Urinary bladder (tissue), 4 donors: ENCODE measurements around the gene LYST. TPM values are rescaled to one million over a fixed set of nuclear protein-coding genes. Genes with fewer than 3 reads are reported as not detected.
"Not testable (repeated sequence)": the region's sequence is repeated elsewhere in the genome, so short reads cannot be mapped to it uniquely, and the experiment has no call there.

Source experiments
- DNase-seq: peaks from one replicate; pipeline ENCODE4 v3.0.0-alpha.2; 2015; ENCODE audit errors: extremely low spot score
- H3K27ac ChIP-seq: one replicate; pipeline ENCODE4 v1.5.1; 2013; ENCODE audit warnings: low read depth, mild to moderate bottlenecking, moderate library complexity
- H3K36me3 ChIP-seq: one replicate; pipeline ENCODE4 v1.6.1; 2013; ENCODE audit warnings: mild to moderate bottlenecking, moderate library complexity; ENCODE audit not compliant: insufficient read depth
- H3K4me1 ChIP-seq: one replicate; pipeline ENCODE4 v1.6.1; 2013; ENCODE audit warnings: mild to moderate bottlenecking, moderate library complexity; ENCODE audit not compliant: insufficient read depth
- H3K4me3 ChIP-seq: one replicate; pipeline ENCODE4 v1.5.1; 2013; ENCODE audit warnings: low read depth, low read length
- WGBS: extraction: QIAGEN DNeasy Blood & Tissue Kit; methylation state at CpG from one replicate; pipeline ENCODE4 v1.1.7; 2013; 5-methylcytosine and 5-hydroxymethylcytosine counted together
- polyA plus RNA-seq: library from polyadenylated mRNA; stranded (reverse); fragments of 200-250 nt; gene quantifications from one replicate; pipeline ENCODE4 v1.2.3, GENCODE V29; 2013
- total RNA-seq: library from RNA; depleted of rRNA; stranded (reverse); fragments of >200 nt; gene quantifications from one replicate; pipeline ENCODE4 v1.2.3, GENCODE V29; 2014
- donor health status: healthy with polysubstance abuse.
- donor health status: healthy.

Gene LYST
- total and polyA plus RNA-seq, 2 donors, result 10.6 to 62.7 TPM

DNA sequence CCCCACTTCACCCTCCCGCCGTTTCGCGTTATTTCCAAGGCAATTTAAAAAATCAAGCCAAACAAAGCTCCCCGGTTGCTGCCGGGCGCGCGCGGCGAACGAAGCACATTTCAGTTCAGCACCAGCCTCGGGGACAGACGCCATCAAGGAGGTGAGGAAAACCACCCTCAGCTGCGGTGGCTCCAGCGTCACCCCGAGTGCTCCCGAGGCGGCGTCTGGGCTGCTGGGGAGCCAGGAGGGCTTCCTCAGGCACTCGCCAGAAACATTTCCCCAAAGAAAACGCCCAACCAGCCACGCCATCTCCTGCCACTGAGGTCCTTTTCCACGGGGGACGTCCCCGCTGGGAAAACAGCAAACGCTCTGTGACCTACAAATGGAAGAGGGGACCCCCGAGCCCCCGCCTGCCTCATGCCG is 217.7 kb downstream of the LYST start:
- under 1% methylated on average over 30 of the region's 30 CpGs for WGBS
- Histone ChIP-seq H3K36me3 (no peaks in the 10 kb centered on the region), H3K4me3 (peak overlapping the region; percentile 78), H3K4me1 (no peaks in the 10 kb centered on the region), H3K27ac (no peak overlapping the region)
- DNase-seq, result no peak

DNA sequence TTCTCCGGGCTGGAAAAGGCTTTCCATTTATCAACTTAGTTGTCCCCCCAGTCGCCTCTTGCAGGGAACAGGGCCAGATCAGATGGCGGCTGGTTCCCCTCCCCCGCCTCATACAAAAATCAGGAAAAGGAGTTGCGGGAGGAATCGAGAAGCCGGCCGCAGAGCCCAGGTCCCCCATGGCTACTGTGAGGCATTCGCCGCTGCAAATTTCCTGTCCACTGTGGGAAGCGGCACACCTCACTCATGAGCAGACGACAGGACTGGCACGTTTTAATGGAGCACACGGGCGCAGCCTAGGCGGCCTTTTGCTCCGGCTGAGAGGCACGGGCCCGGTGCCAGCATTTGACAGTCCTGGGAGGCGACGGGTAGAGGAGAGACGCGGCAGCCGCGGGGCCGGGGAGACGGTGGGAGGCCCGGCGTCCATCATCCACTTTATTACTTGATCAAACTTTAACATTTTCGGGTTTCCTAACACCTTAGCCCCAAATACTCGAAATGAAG is 218.2 kb downstream of the LYST start:
- Histone ChIP-seq H3K4me3 (no peak overlapping the region), H3K36me3 (no peaks in the 10 kb centered on the region), H3K4me1 (no peaks in the 10 kb centered on the region), H3K27ac (no peak overlapping the region)
- no peak for DNase-seq
- WGBS, result 9% methylated on average over 31 of the region's 31 CpGs

DNA sequence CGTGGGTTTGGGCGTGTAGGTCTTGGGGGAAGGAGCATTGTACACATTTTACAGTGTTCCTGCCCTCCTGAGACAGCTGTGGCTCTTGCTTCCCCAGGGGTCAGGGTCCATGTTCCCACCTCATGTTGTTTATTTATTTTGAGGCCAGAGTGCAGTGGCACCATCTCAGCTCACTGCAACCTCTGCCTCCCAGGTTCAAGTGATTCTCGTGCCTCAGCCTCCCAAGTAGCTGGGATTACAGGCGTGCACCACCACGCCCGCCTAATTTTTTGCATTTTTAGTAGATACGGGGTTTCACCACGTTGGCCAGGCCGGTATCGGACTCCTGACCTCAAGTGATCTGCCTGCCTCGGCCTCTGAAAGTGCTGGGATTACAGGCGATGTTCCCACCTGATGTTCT is 219.2 kb downstream of the LYST start:
- H3K4me3 ChIP-seq, H3K36me3 ChIP-seq, H3K27ac ChIP-seq, H3K4me1 ChIP-seq, DNase-seq: not testable (repeated sequence)
- WGBS, result 89% methylated on average over 12 of the region's 12 CpGs

DNA sequence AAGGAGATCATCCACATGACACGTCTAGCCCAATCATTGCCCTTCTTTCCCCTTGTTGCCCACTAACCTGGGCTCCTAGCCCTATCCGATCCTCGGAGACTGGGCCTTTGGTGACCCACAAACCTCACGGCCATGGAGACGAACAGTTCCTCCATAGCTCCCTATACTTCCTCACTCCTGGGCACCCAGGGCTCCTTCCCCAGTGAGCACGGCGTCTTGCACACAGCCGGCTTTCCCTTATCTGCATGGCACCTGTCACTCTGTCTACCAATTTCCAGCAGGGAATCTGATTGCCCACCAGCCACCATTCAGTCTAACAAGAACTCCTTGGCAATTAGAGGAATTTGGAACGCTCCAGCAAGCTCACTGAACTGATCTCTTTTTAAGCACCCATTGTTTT is 220.2 kb downstream of the LYST start:
- H3K4me1 ChIP-seq, result no peaks in the 10 kb centered on the region
- H3K27ac ChIP-seq, result no peak overlapping the region
- no peak for DNase-seq
- 89% methylated on average over 9 of the region's 9 CpGs for WGBS
- no peak overlapping the region for H3K4me3 ChIP-seq
- no peaks in the 10 kb centered on the region for H3K36me3 ChIP-seq

DNA sequence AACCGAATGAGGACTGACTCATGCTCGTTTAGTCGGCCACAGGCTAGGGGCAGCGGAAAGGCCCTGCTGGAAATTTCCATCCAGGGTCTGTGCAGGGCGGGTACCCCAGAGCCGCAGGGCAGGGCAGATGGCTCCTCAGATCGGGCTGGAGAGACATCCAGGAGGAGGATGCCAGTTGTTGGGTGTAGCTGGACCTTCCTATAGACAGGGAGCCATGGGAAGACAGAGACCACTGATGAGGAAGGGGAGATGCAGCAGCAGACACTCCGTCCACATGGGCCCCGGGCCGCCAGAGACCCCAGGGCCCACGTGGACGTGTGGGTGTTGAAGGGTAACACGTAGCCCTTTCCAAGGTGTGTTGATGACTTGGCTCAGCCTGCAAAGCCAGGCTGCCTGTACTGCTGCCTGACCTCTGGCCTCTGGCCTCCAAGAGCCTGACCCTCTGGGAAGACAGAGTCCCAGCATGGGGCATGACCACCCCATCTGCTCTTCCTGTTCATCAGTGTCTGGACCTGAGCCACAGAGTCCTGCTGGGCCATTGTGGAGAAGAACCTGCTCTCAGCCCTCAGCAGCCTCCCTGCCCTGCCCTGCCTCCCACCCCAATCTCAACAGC is 221.9 kb downstream of the LYST start:
- WGBS, result 88% methylated on average over 13 of the region's 13 CpGs
- H3K4me1 ChIP-seq, result no peaks in the 10 kb centered on the region
- DNase-seq, result no peak
- H3K27ac ChIP-seq, result no peak overlapping the region
- no peaks in the 10 kb centered on the region for H3K36me3 ChIP-seq
- H3K4me3 ChIP-seq, result no peak overlapping the region

DNA sequence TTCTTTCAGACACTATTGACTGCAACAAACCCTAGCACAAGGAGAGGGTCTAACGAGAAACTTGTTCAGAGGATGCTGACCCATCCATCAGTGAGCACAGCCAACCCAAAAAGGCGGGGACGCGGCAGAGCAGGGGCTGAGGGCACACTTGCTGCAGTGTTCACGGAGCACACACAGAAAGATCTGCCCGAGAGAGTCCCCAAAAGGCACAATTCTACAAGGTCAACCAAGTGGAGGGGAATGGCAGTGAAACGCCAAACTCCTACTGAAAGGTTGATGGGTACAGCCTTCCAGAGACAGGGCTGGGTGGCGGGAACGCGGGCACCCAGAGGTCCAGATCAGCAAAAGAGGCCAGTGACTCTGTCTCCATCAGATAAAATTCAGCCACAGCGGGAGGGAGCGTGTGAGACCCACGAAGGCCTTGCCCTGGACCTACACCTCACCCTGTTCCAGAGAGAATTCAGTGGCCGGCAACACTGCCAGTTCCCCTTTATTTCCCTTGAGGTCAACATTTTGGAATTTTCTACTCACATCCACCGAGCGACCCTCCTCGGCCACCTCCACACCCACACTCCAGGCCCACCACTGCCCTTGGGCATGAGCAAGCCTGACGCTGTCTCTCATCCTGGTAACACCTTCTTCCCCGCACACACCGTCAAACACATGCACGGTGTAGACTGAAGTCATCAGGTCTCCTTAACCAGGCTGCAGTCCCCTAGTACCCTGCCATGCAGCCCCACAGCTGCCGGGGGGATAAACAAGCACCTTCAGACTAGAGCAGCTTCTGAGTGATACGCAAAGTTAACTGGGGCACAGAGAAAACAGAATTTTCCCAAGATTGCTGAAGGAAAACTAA is 222.6 kb downstream of the LYST start:
- H3K4me3 ChIP-seq, result no peak overlapping the region
- no peak overlapping the region for H3K27ac ChIP-seq
- 90% methylated on average over 23 of the region's 23 CpGs for WGBS
- H3K4me1 ChIP-seq, result no peaks in the 10 kb centered on the region
- no peak for DNase-seq
- no peaks in the 10 kb centered on the region for H3K36me3 ChIP-seq

DNA sequence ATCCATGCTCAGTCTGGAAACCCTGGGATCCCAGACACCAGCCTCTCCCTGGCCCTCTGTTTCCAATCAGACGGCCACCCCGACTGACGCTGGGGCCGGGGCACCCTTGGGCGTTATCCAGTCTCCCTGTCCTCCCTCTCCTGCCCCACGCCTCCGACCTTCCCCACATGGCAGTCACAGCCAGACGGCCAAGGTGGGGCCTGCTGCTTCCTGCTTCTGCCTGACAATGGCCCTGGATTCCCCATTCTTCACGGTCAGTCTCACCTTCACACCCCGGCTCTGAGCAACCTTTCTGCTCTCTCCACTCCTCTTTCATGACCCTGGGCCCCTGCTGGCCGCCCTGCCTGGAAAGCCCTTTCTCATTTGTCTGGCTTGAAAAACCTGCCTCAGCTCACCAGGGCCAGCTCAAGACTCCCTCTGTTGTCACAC is 223.7 kb downstream of the LYST start:
- WGBS, result 57% methylated on average over 11 of the region's 11 CpGs
- H3K27ac ChIP-seq, result no peak overlapping the region

DNA sequence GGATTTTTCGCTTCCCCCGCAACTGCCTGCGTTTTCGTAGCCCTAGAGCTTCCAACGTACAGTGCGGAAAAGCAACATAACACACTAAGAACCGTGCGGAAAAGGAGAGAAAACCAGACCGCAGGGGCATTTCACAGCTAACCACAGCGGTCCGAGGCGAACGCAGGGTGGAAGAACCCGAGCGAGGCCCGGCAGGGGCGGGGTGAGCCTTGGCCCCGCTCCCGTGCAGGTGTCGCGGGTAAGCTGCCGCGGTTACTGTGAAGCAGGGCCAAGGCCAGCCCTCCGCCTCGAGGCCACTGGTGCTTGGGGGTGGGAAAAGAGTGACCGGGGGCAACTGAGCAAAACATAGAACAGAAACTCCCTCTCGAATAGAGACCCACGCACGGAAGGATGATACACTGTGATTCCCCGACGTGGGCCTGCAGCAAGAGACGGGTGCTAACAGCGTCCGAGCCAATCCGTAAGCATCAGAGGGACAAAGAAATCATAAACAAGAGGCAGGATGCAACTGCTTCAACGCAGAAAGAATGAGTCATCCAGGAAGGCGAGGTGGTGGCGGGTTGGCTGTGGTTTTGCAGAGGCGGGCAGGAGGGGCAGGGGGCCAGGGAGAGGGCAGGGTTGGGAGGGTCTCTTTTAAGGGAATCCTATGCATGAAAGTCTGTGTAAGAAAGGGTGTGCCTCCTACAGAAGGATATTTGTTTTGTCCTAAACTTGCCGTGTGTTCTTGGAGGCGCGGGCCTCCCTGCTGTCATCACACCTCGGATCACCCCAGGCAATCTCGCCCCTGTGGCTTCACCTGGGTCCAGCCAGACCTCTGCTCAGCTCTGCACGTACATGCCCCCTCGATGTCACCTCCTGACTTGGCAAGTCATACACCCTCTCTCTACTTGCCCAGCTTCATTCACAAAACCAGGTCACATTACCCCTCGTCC is 224.4 kb downstream of the LYST start:
- 52% methylated on average over 47 of the region's 47 CpGs for WGBS
- H3K36me3 ChIP-seq, result no peaks in the 10 kb centered on the region
- DNase-seq, result no peak
- H3K4me1 ChIP-seq, result no peaks in the 10 kb centered on the region
- H3K27ac ChIP-seq, result no peak overlapping the region
- no peak overlapping the region for H3K4me3 ChIP-seq

More for the DNA sequence above, 223.7 kb downstream of the LYST start:
- Histone ChIP-seq H3K4me3 (no peak overlapping the region), H3K4me1 (no peaks in the 10 kb centered on the region), H3K36me3 (no peaks in the 10 kb centered on the region)
- no peak for DNase-seq

DNA sequence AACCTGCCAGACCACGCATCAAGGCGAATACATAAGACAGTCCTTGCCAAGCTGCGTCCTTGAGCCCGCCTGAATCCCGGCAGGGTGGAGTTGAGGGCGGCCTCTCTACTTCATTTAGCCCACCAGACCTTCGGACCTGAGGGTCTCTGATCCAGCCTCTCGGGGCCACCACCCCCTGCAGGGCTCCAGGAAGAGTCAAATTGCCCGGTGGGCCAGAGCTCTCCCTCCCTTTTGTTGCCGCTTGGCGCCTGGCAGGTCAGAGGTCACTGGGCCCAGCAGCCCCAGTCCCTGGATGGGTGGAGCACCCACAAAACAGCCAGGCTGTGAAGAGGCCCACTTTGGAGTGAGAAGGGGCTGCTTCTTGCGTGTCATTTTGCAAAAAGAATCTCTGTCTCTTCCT is 226.1 kb downstream of the LYST start:
- no peak for DNase-seq
- no peak overlapping the region for H3K27ac ChIP-seq
- H3K4me3 ChIP-seq, result no peak overlapping the region
- WGBS, result 85% methylated on average over 12 of the region's 12 CpGs
- no peaks in the 10 kb centered on the region for H3K4me1 ChIP-seq
- H3K36me3 ChIP-seq, result no peaks in the 10 kb centered on the region

DNA sequence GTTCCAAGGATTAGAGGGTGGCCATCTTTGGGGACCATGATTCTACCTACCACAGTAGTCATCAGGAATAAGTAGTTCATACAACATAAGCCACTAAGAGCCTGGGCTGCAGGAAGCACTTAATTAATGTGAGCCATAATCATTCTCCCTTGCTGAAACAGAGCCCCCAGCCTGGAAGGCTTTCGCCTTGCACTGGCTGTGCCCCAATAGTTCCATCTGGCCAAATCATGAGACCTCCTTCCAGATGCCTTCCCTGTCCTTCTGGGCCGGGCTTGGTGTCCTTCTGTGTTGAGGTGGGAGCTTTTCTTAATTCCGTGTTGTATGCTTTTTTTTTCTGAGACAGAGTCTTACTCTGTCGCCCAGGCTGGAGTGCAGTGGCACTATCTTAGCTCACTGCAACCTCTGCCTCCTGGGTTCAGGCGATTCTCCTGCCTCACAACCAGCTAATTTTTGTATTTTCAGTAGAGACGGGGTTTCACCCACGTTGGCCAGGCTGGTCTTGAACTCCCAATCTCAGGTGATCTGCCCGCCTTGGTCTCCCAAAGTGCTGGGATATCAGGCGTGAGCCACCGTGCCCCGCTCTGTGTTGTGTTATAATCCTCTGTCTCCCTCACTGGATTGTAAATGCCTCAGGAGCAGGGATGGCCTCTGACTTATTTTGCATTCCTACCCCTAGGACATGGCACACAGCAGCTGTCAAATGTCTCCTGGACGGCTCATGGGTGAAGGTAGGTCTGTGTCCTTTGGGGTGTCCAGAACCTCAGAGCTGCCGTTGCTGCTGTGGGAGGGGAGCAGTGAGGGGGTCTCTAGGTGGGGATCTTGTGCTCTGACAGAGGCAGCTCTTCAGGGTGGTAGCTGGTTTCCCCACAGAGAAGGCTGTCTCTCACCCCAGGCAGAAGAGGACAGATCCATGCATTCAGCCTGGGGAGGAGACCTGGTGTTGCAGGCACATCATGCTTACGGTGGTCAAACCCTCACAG is 227.2 kb downstream of the LYST start:
- H3K36me3 ChIP-seq, result no peaks in the 10 kb centered on the region
- 82% methylated on average over 14 of the region's 14 CpGs for WGBS
- no peak overlapping the region for H3K27ac ChIP-seq
- H3K4me3 ChIP-seq, result no peak overlapping the region
- H3K4me1 ChIP-seq, result no peaks in the 10 kb centered on the region
- no peak for DNase-seq

DNA sequence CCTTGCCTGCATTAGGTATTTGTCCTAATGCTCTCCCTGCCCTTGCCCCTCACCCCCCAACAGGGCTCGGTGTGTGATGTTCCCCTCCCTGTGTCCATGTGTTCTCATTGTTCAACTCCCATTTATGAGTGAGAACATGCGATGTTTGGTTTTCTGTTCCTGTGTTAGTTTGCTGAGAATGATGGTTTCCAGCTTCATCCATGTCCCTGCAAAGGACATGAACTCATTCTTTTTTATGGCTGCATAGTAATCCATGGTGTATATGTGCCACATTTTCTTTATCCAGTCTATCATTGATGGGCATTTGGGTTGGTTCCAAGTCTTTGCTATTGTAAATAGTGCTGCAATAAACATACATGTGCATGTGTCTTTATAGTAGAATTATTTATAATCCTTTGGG is 228.1 kb downstream of the LYST start:
- DNase-seq, H3K36me3 ChIP-seq, H3K4me1 ChIP-seq, H3K4me3 ChIP-seq, H3K27ac ChIP-seq: not testable (repeated sequence)
- WGBS, result 92% methylated on average over 2 of the region's 2 CpGs

DNA sequence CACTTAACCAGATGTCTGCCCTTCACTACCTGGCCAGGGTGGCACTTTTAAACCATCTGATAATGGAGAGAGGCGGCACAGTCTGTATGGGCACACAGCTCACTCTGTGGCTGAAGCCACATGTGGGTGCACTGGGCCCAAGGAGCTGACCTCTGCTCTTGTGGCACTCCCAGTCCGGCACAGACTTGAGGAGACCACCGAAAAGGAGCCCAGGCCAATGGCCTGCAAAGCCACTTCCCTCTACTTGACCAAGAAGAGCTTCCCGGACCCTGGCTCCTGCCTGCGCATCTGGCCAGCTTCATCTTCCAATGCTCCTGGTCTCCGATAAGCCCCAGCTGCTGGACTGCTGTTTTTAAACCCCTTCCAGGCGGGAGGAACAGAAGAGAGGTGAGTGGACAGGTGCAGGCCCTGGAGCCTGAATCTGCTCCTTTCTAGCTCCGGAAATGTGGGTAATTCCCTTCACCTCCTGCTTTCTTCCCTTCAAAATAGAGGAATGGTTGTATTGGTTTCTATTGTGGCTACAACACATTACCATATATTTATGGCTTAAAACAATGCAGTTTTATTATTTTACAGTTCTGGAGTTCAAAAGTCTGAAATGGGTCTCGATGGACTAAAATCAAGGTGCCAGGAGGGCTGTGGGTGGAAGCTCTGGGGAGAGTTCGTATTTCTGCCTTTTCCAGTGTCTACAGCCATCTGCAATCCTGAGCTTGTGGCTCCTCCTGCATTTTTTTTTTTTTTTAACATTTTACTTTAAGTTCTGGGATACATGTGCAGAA is 228.8 kb downstream of the LYST start:
- no peak for DNase-seq

More for the DNA sequence above, 228.8 kb downstream of the LYST start:
- Histone ChIP-seq H3K27ac (no peak overlapping the region), H3K4me1 (no peaks in the 10 kb centered on the region), H3K36me3 (no peaks in the 10 kb centered on the region), H3K4me3 (no peak overlapping the region)
- 89% methylated on average over 10 of the region's 10 CpGs for WGBS
